Endothelial cell of umbilical vein (primary cell): ENCODE results near the gene BCAS3. TPM values are rescaled to one million over a fixed set of nuclear protein-coding genes. Genes with fewer than 3 reads are reported as not detected.

Source experiments
- BruUV-seq: library from RNA; stranded (reverse); fragments of 400-500 nt; replicated peaks from 2 replicates; lab custom pipeline; 2021; lab: Mats Ljungman, UMichigan
- CTCF ChIA-PET: fragments of 300-600, 350-600 bp; sonication (Branson Sonifier 250); formaldehyde crosslinking; loops from one replicate; lab custom pipeline; 2021; ENCODE audit warnings: antibody characterized with exemption, inconsistent platforms; lab: Charles Lee
- POLR2A ChIA-PET: fragments of 300-600, 350-600 bp; sonication (Branson Sonifier 250); formaldehyde crosslinking; loops from one replicate; lab custom pipeline; 2021; ENCODE audit warnings: antibody characterized with exemption, inconsistent platforms; lab: Charles Lee
- DNase-seq: peaks from one replicate; pipeline ENCODE4 v3.0.0-alpha.2; 2011; ENCODE audit warnings: low read depth, low spot score
- FAIRE-seq: peaks from 2 replicates; lab custom pipeline; 2011; peaks lifted over from hg19 to GRCh38; lab: Jason Lieb, UNC
- H2AFZ ChIP-seq: 2 replicates; pipeline ENCODE4 v1.6.0; 2012; ENCODE audit warnings: low read depth, low read length, control low read depth, inconsistent platforms
- H3K27ac ChIP-seq: 2 replicates; pipeline ENCODE4 v1.5.1; 2011; ENCODE audit warnings: low read depth, mild to moderate bottlenecking, control low read depth, low read length, moderate library complexity; ENCODE audit not compliant: insufficient read depth
- H3K27me3 ChIP-seq, 2 experiments: 2 replicates each; pipeline versions ENCODE4 v1.6.0 to v1.6.1; 2011; ENCODE audit warnings: low read length in 2 of 2, mixed read lengths in 1 of 2; ENCODE audit not compliant: control insufficient read depth in 2 of 2, insufficient read depth in 2 of 2
- H3K36me3 ChIP-seq, 2 experiments: 2 replicates in 1 of 2; 3 replicates in 1 of 2; pipeline ENCODE4 v1.5.1; 2011; ENCODE audit warnings: low read length in 2 of 2, mild to moderate bottlenecking in 1 of 2, moderate library complexity in 1 of 2; ENCODE audit not compliant: control insufficient read depth in 2 of 2, insufficient read depth in 2 of 2; ENCODE audit errors: extremely low read depth in 1 of 2
- H3K4me1 ChIP-seq: 3 replicates; pipeline ENCODE4 v1.5.1; 2011; ENCODE audit warnings: mild to moderate bottlenecking, low read length; ENCODE audit not compliant: control insufficient read depth, insufficient read depth; ENCODE audit errors: extremely low read depth
- H3K4me2 ChIP-seq: 2 replicates; pipeline ENCODE4 v1.6.1; 2011; ENCODE audit warnings: low read length, control low read depth, mixed read lengths; ENCODE audit not compliant: insufficient read depth
- H3K4me3 ChIP-seq, 3 experiments: fragments of 200-600 bp in 1 of 3; sonication (generic), shearing (Covaris generic) in 1 of 3; replicated peaks in 1 of 3; 2 replicates each; pipeline ENCODE4 v1.5.1; 2011 to 2016; ENCODE audit warnings: control low read depth in 3 of 3, low read length in 3 of 3, mild to moderate bottlenecking in 2 of 3, inconsistent platforms in 1 of 3, low read depth in 1 of 3, moderate library complexity in 1 of 3; ENCODE audit not compliant: insufficient read depth in 1 of 3
- H3K79me2 ChIP-seq: 2 replicates; pipeline ENCODE4 v1.6.0; 2012; ENCODE audit warnings: low read length, inconsistent platforms; ENCODE audit not compliant: control insufficient read depth, insufficient read depth
- H3K9ac ChIP-seq: replicated peaks from 2 replicates; pipeline ENCODE3; 2011; ENCODE audit warnings: low read length, control low read depth; ENCODE audit not compliant: insufficient read depth; ENCODE audit errors: extremely low read depth
- H3K9me1 ChIP-seq: replicated peaks from 3 replicates; pipeline ENCODE4 v1.6.0; 2011; ENCODE audit warnings: mild to moderate bottlenecking, low read length; ENCODE audit not compliant: control insufficient read depth, insufficient read depth; ENCODE audit errors: extremely low read depth
- H3K9me3 ChIP-seq: replicated peaks from 2 replicates; pipeline ENCODE4 v1.5.1; 2012; ENCODE audit warnings: low read length, inconsistent platforms; ENCODE audit not compliant: control insufficient read depth, insufficient read depth
- H4K20me1 ChIP-seq: replicated peaks from 2 replicates; pipeline ENCODE3; 2011; ENCODE audit warnings: mild to moderate bottlenecking, low read length; ENCODE audit not compliant: control insufficient read depth, insufficient read depth; ENCODE audit errors: extremely low read depth
- EZH2 ChIP-seq: IDR thresholded peaks from 2 replicates; pipeline ENCODE4 v1.6.1; 2012; ENCODE audit warnings: borderline replicate concordance, low read depth, mild to moderate bottlenecking, moderate library complexity, low read length, inconsistent platforms; ENCODE audit not compliant: severe bottlenecking
- FOS ChIP-seq: IDR thresholded peaks from 2 replicates; pipeline ENCODE4 v1.6.1; 2011; ENCODE audit warnings: mild to moderate bottlenecking, low read length, moderate library complexity, borderline replicate concordance; ENCODE audit not compliant: insufficient read depth
- GATA2 ChIP-seq: IDR thresholded peaks from 2 replicates; pipeline ENCODE4 v1.7.0; 2011; ENCODE audit warnings: low read depth, mild to moderate bottlenecking, moderate library complexity, mixed read lengths, low read length; ENCODE audit not compliant: insufficient read length, insufficient read depth
- JUN ChIP-seq: IDR thresholded peaks from 2 replicates; pipeline ENCODE4 v1.6.1; 2011; ENCODE audit warnings: borderline replicate concordance, low read depth; ENCODE audit not compliant: insufficient read length, insufficient read depth
- MAX ChIP-seq: IDR thresholded peaks from 2 replicates; pipeline ENCODE4 v1.6.1; 2011; ENCODE audit not compliant: insufficient read depth, insufficient read length
- MYC ChIP-seq: IDR thresholded peaks from one replicate; pipeline ENCODE4 v1.6.1; 2011; ENCODE audit warnings: mild to moderate bottlenecking, low read depth, low read length
- POLR2A ChIP-seq: IDR thresholded peaks from 2 replicates; pipeline ENCODE4 v1.6.1; 2012; ENCODE audit warnings: low read depth, mild to moderate bottlenecking, control low read depth, low read length
- POLR2AphosphoS5 ChIP-seq: IDR thresholded peaks from 2 replicates; pipeline ENCODE4 v1.6.1; 2012; ENCODE audit warnings: low read depth, mild to moderate bottlenecking, control low read depth, low read length, moderate library complexity; ENCODE audit not compliant: insufficient read depth
- dilution Hi-C: fragments of 300-500 bp; cut with MboI; formaldehyde crosslinking; loops from one replicate; pipeline ENCODE4 v1.15.0; 2019; ENCODE audit warnings: low sequenced_read_pairs; ENCODE audit not compliant: extremely low pct_ligation_motif_present
- intact Hi-C: fragments of 100-400 bp; cut with micrococcal nuclease; formaldehyde crosslinking; loops from one replicate; pipeline ENCODE4 v1.10.0; 2022
- polyA plus RNA-seq, 4 experiments: library from polyadenylated mRNA; depleted of rRNA in 3 of 4; stranded (reverse) in 3 of 4; unstranded in 1 of 4; fragments of >200 nt; gene quantifications; 2 replicates each; pipeline versions ENCODE4 v1.2.1 to v1.2.3, GENCODE V29; 2011 to 2012; ENCODE audit warnings: missing spikeins in 1 of 4
- total RNA-seq: library from RNA; stranded (reverse); gene quantifications from 2 replicates; pipeline ENCODE4 v1.2.3, GENCODE V29; 2021
- TF ChIP-seq, protein P1 (sequence below), 2 donors: IDR thresholded peaks; 1 replicate in 1 of 2; 2 replicates in 1 of 2; pipeline ENCODE4 v1.5.1; 2011; ENCODE audit warnings: low read length in 2 of 2, mild to moderate bottlenecking in 2 of 2, moderate library complexity in 2 of 2, control low read depth in 1 of 2, inconsistent platforms in 1 of 2, low read depth in 1 of 2; ENCODE audit not compliant: insufficient read depth in 1 of 2; ENCODE audit errors: extremely low read depth in 1 of 2

The BCAS3 gene
- total and polyA plus RNA-seq, 2 donors (not counting 3 experiments of a cell fraction or from before 2014, with no cell fraction given), result 8.2 to 16.0 TPM

GRCh38 chr17:61309362-61310256 is 632.0 kb downstream of the BCAS3 start:
- CTCF ChIA-PET, result no interaction called here
- Histone ChIP-seq H3K4me3 (no peak overlapping the region), H3K27ac (no peak overlapping the region), H3K79me2 (no peaks in the 10 kb centered on the region), H3K4me1 (no peaks in the 10 kb centered on the region), H3K9me1 (no peaks in the 10 kb centered on the region), H3K4me2 (no peak overlapping the region), H3K36me3 (no peaks in the 10 kb centered on the region), H3K27me3 (no peaks in the 10 kb centered on the region), H2AFZ (no peak overlapping the region), H4K20me1 (no peaks in the 10 kb centered on the region), H3K9me3 (no peaks in the 10 kb centered on the region), H3K9ac (no peak overlapping the region)
- POLR2A ChIA-PET, result no interaction called here
- BruUV-seq, result no TSS peak
- FAIRE-seq (no peak), DNase-seq (no peak)
- TF ChIP-seq POLR2A (no peak), POLR2AphosphoS5 (no peak), EZH2 (no peak), MYC (no peak), GATA2 (no peak), JUN (no peak), FOS (no peak), MAX (no peak)
- TF ChIP-seq, protein P1, sequence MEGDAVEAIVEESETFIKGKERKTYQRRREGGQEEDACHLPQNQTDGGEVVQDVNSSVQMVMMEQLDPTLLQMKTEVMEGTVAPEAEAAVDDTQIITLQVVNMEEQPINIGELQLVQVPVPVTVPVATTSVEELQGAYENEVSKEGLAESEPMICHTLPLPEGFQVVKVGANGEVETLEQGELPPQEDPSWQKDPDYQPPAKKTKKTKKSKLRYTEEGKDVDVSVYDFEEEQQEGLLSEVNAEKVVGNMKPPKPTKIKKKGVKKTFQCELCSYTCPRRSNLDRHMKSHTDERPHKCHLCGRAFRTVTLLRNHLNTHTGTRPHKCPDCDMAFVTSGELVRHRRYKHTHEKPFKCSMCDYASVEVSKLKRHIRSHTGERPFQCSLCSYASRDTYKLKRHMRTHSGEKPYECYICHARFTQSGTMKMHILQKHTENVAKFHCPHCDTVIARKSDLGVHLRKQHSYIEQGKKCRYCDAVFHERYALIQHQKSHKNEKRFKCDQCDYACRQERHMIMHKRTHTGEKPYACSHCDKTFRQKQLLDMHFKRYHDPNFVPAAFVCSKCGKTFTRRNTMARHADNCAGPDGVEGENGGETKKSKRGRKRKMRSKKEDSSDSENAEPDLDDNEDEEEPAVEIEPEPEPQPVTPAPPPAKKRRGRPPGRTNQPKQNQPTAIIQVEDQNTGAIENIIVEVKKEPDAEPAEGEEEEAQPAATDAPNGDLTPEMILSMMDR (IDR thresholded peaks at IDR 0.05; ENCODE audit: extremely low read depth in 1 of 2, insufficient read depth in 1 of 2, low read depth in 1 of 2, low read length in 2 of 2), result no peak
- intact Hi-C loops (no loop called here), dilution Hi-C loops (no loop called here)
